Heart left ventricle (tissue), 16 donors: ENCODE results near the gene VGF. TPM values are rescaled to one million over a fixed set of nuclear protein-coding genes. Genes with fewer than 3 reads are reported as not detected.

ENCODE experiments used
- ATAC-seq, 4 donors: fragments of 200-7000 bp; cut with Tn5 transposase; one replicate each; pipeline ENCODE4 v1.9.1; 2020 to 2022; ENCODE audit warnings: moderate library complexity in 4 of 4, mild to moderate bottlenecking in 3 of 4, moderate number of reproducible peaks in 1 of 4
- DNase-seq, 5 donors: peaks; one replicate each; pipeline ENCODE4 v3.0.0-alpha.2; 2020
- H3K27ac ChIP-seq, 12 donors: fragments of 200-600 bp; sonication (generic) in 4 of 12; one replicate each; pipeline versions ENCODE4 v1.5.0 to v1.8.0; 2016 to 2022; ENCODE audit warnings: mild to moderate bottlenecking in 2 of 12
- H3K27me3 ChIP-seq, 9 donors: fragments of 200-600 bp; sonication (generic) in 2 of 9; one replicate each; pipeline versions ENCODE4 v1.5.1 to v1.8.0; 2016 to 2022; ENCODE audit warnings: mild to moderate bottlenecking in 3 of 9
- H3K36me3 ChIP-seq, 9 donors: fragments of 200-600 bp; sonication (generic) in 2 of 9; one replicate each; pipeline versions ENCODE4 v1.5.0 to v1.8.0; 2018 to 2022; ENCODE audit warnings: mild to moderate bottlenecking in 2 of 9
- H3K4me1 ChIP-seq, 12 donors: fragments of 200-600 bp; sonication (generic) in 4 of 12; one replicate each; pipeline versions ENCODE4 v1.5.0 to v1.8.0; 2016 to 2022; ENCODE audit warnings: mild to moderate bottlenecking in 3 of 12
- H3K4me3 ChIP-seq, 12 donors: fragments of 200-600 bp; sonication (generic) in 4 of 12; one replicate each; pipeline versions ENCODE4 v1.5.0 to v1.8.0; 2017 to 2022; ENCODE audit warnings: mild to moderate bottlenecking in 9 of 12, moderate library complexity in 4 of 12
- H3K9me3 ChIP-seq, 12 donors: fragments of 200-600 bp; sonication (generic) in 4 of 12; one replicate each; pipeline versions ENCODE4 v1.5.0 to v1.8.0; 2016 to 2022; ENCODE audit warnings: mild to moderate bottlenecking in 1 of 12
- CTCF ChIP-seq, 12 donors: fragments of 200-600 bp; sonication (generic) in 4 of 12; IDR thresholded peaks; one replicate each; pipeline versions ENCODE4 v1.5.0 to v1.8.0; 2018 to 2022; ENCODE audit warnings: antibody characterized with exemption in 12 of 12, mild to moderate bottlenecking in 5 of 12
- POLR2A ChIP-seq, 2 donors: fragments of 450-650 bp; IDR thresholded peaks; one replicate each; pipeline ENCODE4 v1.6.1; 2017; ENCODE audit warnings: antibody characterized with exemption in 2 of 2, mild to moderate bottlenecking in 2 of 2, moderate library complexity in 2 of 2
- WGBS, 4 donors: extraction: QIAGEN DNeasy Blood & Tissue Kit in 2 of 4; methylation state at CpG; one replicate each; pipeline versions ENCODE4 v1.1.5 to v1.1.7; 2013 to 2018; 5-methylcytosine and 5-hydroxymethylcytosine counted together
- intact Hi-C, 10 donors: fragments of 100-400 bp; cut with DNase I; formaldehyde crosslinking; loops; one replicate each; pipeline versions ENCODE4 v1.11.1 to v1.14.2; 2022
- long read RNA-seq, 3 donors: library from polyadenylated mRNA; unstranded; transcript quantifications; one replicate each; pipeline ENCODE4 v2.0.0, GENCODE V29; 2020 to 2021
- polyA plus RNA-seq, 2 donors: library from polyadenylated mRNA; stranded (reverse); fragments of 200-250 nt; gene quantifications; one replicate each; pipeline ENCODE4 v1.2.3, GENCODE V29; 2013
- total RNA-seq, 9 donors: library from RNA; depleted of rRNA in 2 of 9; stranded (reverse); fragments of >200 nt in 2 of 9; fragmentation: NEBNext Ultra II Directional in 3 of 9; extraction: Animal tissue kit (Norgen Biotek cat#: 25700) in 3 of 9; gene quantifications; one replicate each; pipeline versions ENCODE4 v1.1.0 to v1.2.4, GENCODE V29; 2016 to 2023
- donor health status: ischemic (EF 13 %, LVEDD 7.1; RV severe dilation, severe dysfunction).
- donor health status: healthy with polysubstance abuse.
- donor health status: DM: no; HTN: yes; CAD: no.
- donor health status: DM: no; HTN: no; CAD: no.
- donor health status: ischemic (EF 25% LVEDD 6.9; RV normal size, moderate dysfunction).
- donor health status: ischemic (EF 25% LVEDD 5.7; RV mildly dilated, moderate dysfunction).
- donor health status: healthy.
- donor health status: DM: yes; HTN: yes; CAD: no.
- donor health status: ischemic (EF 35%, LVEDD 5.7; RV mildly dilated, moderate dysfunction).
- donor health status: nonischemic (EF 11% LVEDD 7.7; RV severe dilation, severe dysfunction).
- donor health status: DM: yes; HTN: yes; CAD: no.
- donor health status: PGD.
- donor health status: ischemic (EF 29% LVEDD 5.4; RV normal size, mild dysfunction).
- donor health status: nonischemic (EF 23%, LVEDD 6.1; RV moderate dilation, normal function).

VGF gene
- under 1 TPM in 2 of 9 donors, not detected in 7; 0.09 to 0.19 TPM for total RNA-seq
- polyA plus RNA-seq = under 1 TPM in 1 of 2 donors, not detected in 1; 0.14 TPM
- long read RNA-seq, donor 1 = 0 reads
- long read RNA-seq, donor 2 = 0 reads
- long read RNA-seq, donor 3 = 0 reads

- ATAC-seq = peak; percentile 92 to 97 (median 94)
- Histone ChIP-seq H3K4me3 (peak within 1 kb of the TSS in 8 of 12 donors; percentile 10 to 49 (median 33)), H3K27me3 (peaks cover 50 to 95% (median 74%) of the 10 kb centered on the region in 9 donors), H3K4me1 (peaks cover 3 to 53% (median 33%) of the 10 kb centered on the region in 12 donors), H3K36me3 (peaks cover 0 to 5% (median 0%) of the 10 kb centered on the region in 9 donors), H3K27ac (no peak within 1 kb of the TSS), H3K9me3 (no peaks in the 10 kb centered on the region)
- TF ChIP-seq CTCF (IDR thresholded peaks at IDR 0.05) = no peak
- no peak for TF ChIP-seq POLR2A (IDR thresholded peaks at IDR 0.05)
- peak; percentile 92 to 97 (median 93) for DNase-seq
- intact Hi-C loops = no loop called here
- WGBS, 4 donors = 2 to 4% (median 3%) methylated on average over 46 to 74 of the region's 74 CpGs
Observed at GRCh38 chr7:101165075-101165957, at the start of gene VGF. VGF (minus strand) TSS chr7:101165569; CDS start chr7:101164843, 726 bp downstream.

DNA sequence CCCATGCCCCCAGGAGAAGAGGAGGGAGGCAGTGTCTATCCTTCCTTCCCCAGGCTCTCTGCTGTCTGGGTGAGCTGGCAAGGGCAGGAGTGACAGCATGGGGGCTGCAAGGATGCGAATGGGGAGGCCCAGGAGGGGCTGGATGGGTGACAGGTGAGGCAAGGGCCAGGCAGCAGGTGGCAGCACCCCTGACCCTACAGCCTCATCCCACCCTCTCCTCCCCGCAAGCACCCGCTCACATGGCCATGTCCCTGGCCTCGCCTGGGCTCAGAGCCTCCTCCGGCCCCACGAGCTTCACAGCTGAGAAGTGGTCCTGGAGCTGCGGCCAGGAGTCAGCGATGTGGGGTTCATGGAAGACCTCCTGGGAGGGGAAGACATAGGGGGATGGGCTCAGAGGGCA, 46.6 kb upstream of the VGF start:
- DNase-seq = no peak
- intact Hi-C loops = loop anchor here in 2 of 10 donors (5.0 to 10.0 kb wide), 2 partner anchors 40 to 73 kb away; no protein-coding TSS in a partner anchor
- Histone ChIP-seq H3K4me1 (peaks cover 0 to 23% (median 11%) of the 10 kb centered on the region in 12 donors), H3K27me3 (no peaks in the 10 kb centered on the region), H3K9me3 (no peaks in the 10 kb centered on the region), H3K4me3 (no peak overlapping the region), H3K36me3 (peaks cover 0 to 91% (median 77%) of the 10 kb centered on the region in 9 donors), H3K27ac (no peak overlapping the region)
- ATAC-seq = no peak
- no peak for TF ChIP-seq POLR2A (IDR thresholded peaks at IDR 0.05)
- TF ChIP-seq CTCF (IDR thresholded peaks at IDR 0.05) = no peak
- WGBS, 4 donors = 93 to 97% (median 95%) methylated on average over 8 of the region's 8 CpGs

GRCh38 chr7:101211501-101211900, 46.1 kb upstream of the VGF start:
- intact Hi-C loops = loop anchor here in 2 of 10 donors (5.0 to 10.0 kb wide), 2 partner anchors 41 to 73 kb away; no protein-coding TSS in a partner anchor
- 92 to 98% (median 96%) methylated on average over 15 to 24 of the region's 24 CpGs for WGBS, 4 donors
- Histone ChIP-seq H3K9me3 (no peaks in the 10 kb centered on the region), H3K27ac (no peak overlapping the region), H3K27me3 (no peaks in the 10 kb centered on the region), H3K4me1 (peaks cover 0 to 18% (median 7%) of the 10 kb centered on the region in 12 donors), H3K4me3 (no peak overlapping the region), H3K36me3 (peaks cover 0 to 95% (median 78%) of the 10 kb centered on the region in 9 donors)
- ATAC-seq (peak in 1 of 4 donors; percentile 4), DNase-seq (no peak)
- TF ChIP-seq POLR2A (IDR thresholded peaks at IDR 0.05) (no peak), CTCF (IDR thresholded peaks at IDR 0.05) (no peak)

- intact Hi-C loops = loop anchor here in 2 of 10 donors (5.0 to 10.0 kb wide), 2 partner anchors 42 to 75 kb away; no protein-coding TSS in a partner anchor
- H3K36me3 ChIP-seq = peaks cover 0 to 93% (median 73%) of the 10 kb centered on the region in 9 donors
- DNase-seq (no peak), ATAC-seq (no peak)
- TF ChIP-seq POLR2A (IDR thresholded peaks at IDR 0.05) = no peak
- TF ChIP-seq CTCF (IDR thresholded peaks at IDR 0.05) = no peak
- WGBS, 4 donors = 90 to 95% (median 94%) methylated on average over 18 to 19 of the region's 19 CpGs
- peaks cover 0 to 6% (median 0%) of the 10 kb centered on the region in 12 donors for H3K4me1 ChIP-seq
- H3K27ac ChIP-seq = no peak overlapping the region
- H3K27me3 ChIP-seq = no peaks in the 10 kb centered on the region
- no peak overlapping the region for H3K4me3 ChIP-seq
- no peaks in the 10 kb centered on the region for H3K9me3 ChIP-seq
Observed at GRCh38 chr7:101210143-101210542, 44.8 kb upstream of the VGF start.
